CD4-positive, alpha-beta memory T cell (primary cell): ENCODE results near the gene KRTAP10-1. TPM values are rescaled to one million over a fixed set of nuclear protein-coding genes. Genes with fewer than 3 reads are reported as not detected.

Source experiments
- CTCF ChIA-PET: fragments of 350-600 bp; sonication (Branson Sonifier 250); formaldehyde crosslinking; loops from one replicate; lab custom pipeline; 2021; ENCODE audit warnings: inconsistent platforms; ENCODE audit not compliant: partially characterized antibody; lab: Charles Lee
- POLR2A ChIA-PET: fragments of 350-600 bp; sonication (Branson Sonifier 250); formaldehyde crosslinking; loops from one replicate; lab custom pipeline; 2021; ENCODE audit not compliant: partially characterized antibody; lab: Charles Lee
- DNase-seq, 5 donors: peaks; one replicate each; pipeline versions ENCODE4 v3.0.0 to v3.0.0-alpha.2; 2020 to 2022; ENCODE audit warnings: mixed read lengths in 1 of 5
- H3K27ac ChIP-seq: one replicate; pipeline ENCODE4 v1.7.0; 2013; ENCODE audit warnings: low read depth, low read length
- H3K27me3 ChIP-seq: 2 replicates; pipeline ENCODE4 v1.7.0; 2013; ENCODE audit warnings: mild to moderate bottlenecking, low read length, moderate library complexity; ENCODE audit not compliant: insufficient read depth
- H3K36me3 ChIP-seq: 2 replicates; pipeline ENCODE4 v1.7.0; 2013; ENCODE audit warnings: mild to moderate bottlenecking, low read length, moderate library complexity; ENCODE audit not compliant: insufficient read depth
- H3K4me1 ChIP-seq: 2 replicates; pipeline ENCODE4 v1.7.0; 2013; ENCODE audit warnings: mild to moderate bottlenecking, low read length, moderate library complexity; ENCODE audit not compliant: insufficient read depth
- H3K4me3 ChIP-seq, 2 donors: one replicate each; pipeline ENCODE4 v1.7.0; 2013; ENCODE audit warnings: low read length in 2 of 2, mild to moderate bottlenecking in 1 of 2
- H3K9me3 ChIP-seq, 2 donors: one replicate each; pipeline ENCODE4 v1.7.0; 2013; ENCODE audit warnings: low read length in 2 of 2, control low read depth in 1 of 2; ENCODE audit not compliant: control insufficient read depth in 1 of 2
- H3K27ac Mint-ChIP-seq, 7 donors: one replicate each; pipeline ENCODE4 v1.8.0; 2020 to 2021; ENCODE audit warnings: mixed read lengths in 7 of 7, mild to moderate bottlenecking in 6 of 7, inconsistent platforms in 3 of 7, moderate library complexity in 3 of 7
- H3K27me3 Mint-ChIP-seq, 2 donors: one replicate each; pipeline ENCODE4 v1.8.0; 2020 to 2021; ENCODE audit warnings: mixed read lengths in 2 of 2
- H3K36me3 Mint-ChIP-seq, 2 donors: one replicate each; pipeline ENCODE4 v1.8.0; 2020 to 2021; ENCODE audit warnings: mixed read lengths in 2 of 2, inconsistent platforms in 1 of 2, mild to moderate bottlenecking in 1 of 2
- H3K4me1 Mint-ChIP-seq, 4 donors: one replicate each; pipeline ENCODE4 v1.8.0; 2020 to 2021; ENCODE audit warnings: mixed read lengths in 4 of 4, mild to moderate bottlenecking in 1 of 4
- H3K4me3 Mint-ChIP-seq, 8 donors: one replicate each; pipeline ENCODE4 v1.8.0; 2020 to 2021; ENCODE audit warnings: mixed read lengths in 8 of 8, mild to moderate bottlenecking in 7 of 8, moderate library complexity in 6 of 8, inconsistent platforms in 3 of 8
- H3K9me3 Mint-ChIP-seq, 8 donors: one replicate each; pipeline ENCODE4 v1.8.0; 2020 to 2021; ENCODE audit warnings: mixed read lengths in 8 of 8, mild to moderate bottlenecking in 5 of 8, inconsistent platforms in 3 of 8, moderate library complexity in 1 of 8
- intact Hi-C: fragments of 100-400 bp; cut with micrococcal nuclease; formaldehyde crosslinking; loops from one replicate; pipeline ENCODE4 v1.15.1; 2023
- polyA plus RNA-seq, 2 donors: library from polyadenylated mRNA; unstranded; fragments of 300-500 nt; fragmentation: Illumina TruSeq; gene quantifications; one replicate each; pipeline ENCODE4 v1.2.3, GENCODE V29; 2021
- total RNA-seq, 2 experiments: library from RNA; stranded (reverse); gene quantifications; one replicate each; pipeline ENCODE4 v1.2.3, GENCODE V29; 2021

Gene KRTAP10-1
- total and polyA plus RNA-seq, 4 experiments from 2014 or later: not detected

- Mint-ChIP-seq H3K4me1 (peaks cover 0 to 3% (median under 1%) of the 10 kb centered on the region in 4 donors), H3K9me3 (peaks cover 0 to 14% (median 6%) of the 10 kb centered on the region in 8 donors), H3K36me3 (peaks cover 0 to 8% of the 10 kb centered on the region in 2 donors), H3K27ac (peak overlapping the region in 1 of 7 donors; percentile 35), H3K27me3 (peaks cover 5 to 9% of the 10 kb centered on the region in 2 donors), H3K4me3 (no peak overlapping the region)
- H3K4me1 ChIP-seq: no peaks in the 10 kb centered on the region
- H3K27ac ChIP-seq: no peak overlapping the region
- ChIA-PET CTCF (interaction anchor here (1.6 kb wide), 1 partner anchor 202 kb away, joined by 4 read pairs; no protein-coding TSS in a partner anchor), POLR2A (interaction anchor here (0.9 kb wide), 1 partner anchor 117 kb away, joined by 7 read pairs; the partner anchor contains the start of gene KRTAP12-3)
- DNase-seq: no peak
- no peaks in the 10 kb centered on the region for H3K36me3 ChIP-seq
- H3K9me3 ChIP-seq: no peaks in the 10 kb centered on the region
- intact Hi-C loops: loop anchor here (10.0 kb wide), 1 partner anchor 74 kb away; the partner anchor contains the start of gene KRTAP10-8
- no peak overlapping the region for H3K4me3 ChIP-seq
- H3K27me3 ChIP-seq: no peaks in the 10 kb centered on the region
These were observed 820 bp upstream of the KRTAP10-1 start for GRCh38 chr21:44540741-44541288.

GRCh38 chr21:44539046-44539445, 949 bp downstream of the KRTAP10-1 start:
- no peaks in the 10 kb centered on the region for H3K9me3 ChIP-seq
- no peak for DNase-seq
- H3K27ac ChIP-seq: no peak overlapping the region
- Mint-ChIP-seq H3K4me1 (peaks cover 0 to 1% (median under 1%) of the 10 kb centered on the region in 4 donors), H3K9me3 (peaks cover 0 to 2% (median 0%) of the 10 kb centered on the region in 8 donors), H3K36me3 (peaks cover 0 to 3% of the 10 kb centered on the region in 2 donors), H3K27ac (no peak overlapping the region), H3K4me3 (no peak overlapping the region), H3K27me3 (peaks cover 5 to 9% of the 10 kb centered on the region in 2 donors)
- CTCF ChIA-PET: interaction anchor here (1.0 kb wide), 1 partner anchor 28 kb away, joined by 3 read pairs; no protein-coding TSS in a partner anchor
- no peaks in the 10 kb centered on the region for H3K4me1 ChIP-seq
- POLR2A ChIA-PET: interaction anchor here (1.2 kb wide), 1 partner anchor 172 kb away, joined by 4 read pairs; the partner anchor contains the start of gene TSPEAR
- intact Hi-C loops: no loop called here
- H3K27me3 ChIP-seq: no peaks in the 10 kb centered on the region
- H3K36me3 ChIP-seq: no peaks in the 10 kb centered on the region
- H3K4me3 ChIP-seq: no peak overlapping the region

- H3K27ac ChIP-seq: no peak overlapping the region
- peaks cover 0 to 1% (median under 1%) of the 10 kb centered on the region in 4 donors for H3K4me1 Mint-ChIP-seq
These were observed 1.8 kb downstream of the KRTAP10-1 start for GRCh38 chr21:44537930-44538911.

GRCh38 chr21:44535963-44536362, 4.0 kb downstream of the KRTAP10-1 start:
- ChIA-PET CTCF (interaction anchor here (1.1 to 2.3 kb wide), 2 partner anchors 12 to 83 kb away, joined by 3 to 7 read pairs; no protein-coding TSS in a partner anchor), POLR2A (no interaction called here)
- Mint-ChIP-seq H3K4me3 (no peak overlapping the region), H3K4me1 (peaks cover 0 to 1% (median under 1%) of the 10 kb centered on the region in 4 donors), H3K27me3 (peaks cover 5 to 9% of the 10 kb centered on the region in 2 donors), H3K9me3 (peaks cover 0 to 2% (median 0%) of the 10 kb centered on the region in 8 donors), H3K27ac (no peak overlapping the region), H3K36me3 (peaks cover 0 to 3% of the 10 kb centered on the region in 2 donors)
- no peak for DNase-seq
- intact Hi-C loops: no loop called here
- H3K36me3 ChIP-seq: no peaks in the 10 kb centered on the region
- no peaks in the 10 kb centered on the region for H3K27me3 ChIP-seq
- no peaks in the 10 kb centered on the region for H3K9me3 ChIP-seq
- H3K27ac ChIP-seq: no peak overlapping the region
- no peaks in the 10 kb centered on the region for H3K4me1 ChIP-seq
- no peak overlapping the region for H3K4me3 ChIP-seq

More at GRCh38 chr21:44537930-44538911, 1.8 kb downstream of the KRTAP10-1 start:
- no peak overlapping the region for H3K4me3 ChIP-seq
- H3K27me3 ChIP-seq: no peaks in the 10 kb centered on the region
- no peak overlapping the region for H3K27ac Mint-ChIP-seq
- H3K9me3 Mint-ChIP-seq: peaks cover 0 to 2% (median 0%) of the 10 kb centered on the region in 8 donors
- no peaks in the 10 kb centered on the region for H3K36me3 ChIP-seq
- no peak for DNase-seq
- intact Hi-C loops: no loop called here
- H3K4me3 Mint-ChIP-seq: no peak overlapping the region
- H3K9me3 ChIP-seq: no peaks in the 10 kb centered on the region
- peaks cover 5 to 9% of the 10 kb centered on the region in 2 donors for H3K27me3 Mint-ChIP-seq
- POLR2A ChIA-PET: no interaction called here
- H3K4me1 ChIP-seq: no peaks in the 10 kb centered on the region
- CTCF ChIA-PET: no interaction called here
- peaks cover 0 to 3% of the 10 kb centered on the region in 2 donors for H3K36me3 Mint-ChIP-seq

GRCh38 chr21:44534688-44535087, 5.3 kb downstream of the KRTAP10-1 start:
- POLR2A ChIA-PET: no interaction called here
- no peaks in the 10 kb centered on the region for H3K36me3 ChIP-seq
- CTCF ChIA-PET: no interaction called here
- intact Hi-C loops: no loop called here
- Mint-ChIP-seq H3K4me3 (no peak overlapping the region), H3K9me3 (peaks cover 0 to 2% (median 0%) of the 10 kb centered on the region in 8 donors), H3K4me1 (peaks cover 0 to 5% (median under 1%) of the 10 kb centered on the region in 4 donors), H3K36me3 (peaks cover 0 to 3% of the 10 kb centered on the region in 2 donors), H3K27ac (no peak overlapping the region), H3K27me3 (peaks cover 5 to 7% of the 10 kb centered on the region in 2 donors)
- H3K9me3 ChIP-seq: no peaks in the 10 kb centered on the region
- no peaks in the 10 kb centered on the region for H3K4me1 ChIP-seq
- no peaks in the 10 kb centered on the region for H3K27me3 ChIP-seq
- no peak overlapping the region for H3K27ac ChIP-seq
- DNase-seq: no peak
- no peak overlapping the region for H3K4me3 ChIP-seq

- no peak overlapping the region for H3K27ac Mint-ChIP-seq
- ChIA-PET POLR2A (no interaction called here), CTCF (no interaction called here)
- no peaks in the 10 kb centered on the region for H3K4me1 ChIP-seq
- intact Hi-C loops: no loop called here
- no peak overlapping the region for H3K4me3 Mint-ChIP-seq
- no peak overlapping the region for H3K4me3 ChIP-seq
- no peak overlapping the region for H3K27ac ChIP-seq
- no peaks in the 10 kb centered on the region for H3K36me3 ChIP-seq
- DNase-seq: no peak
- H3K9me3 Mint-ChIP-seq: no peaks in the 10 kb centered on the region
- H3K9me3 ChIP-seq: no peaks in the 10 kb centered on the region
- H3K36me3 Mint-ChIP-seq: no peaks in the 10 kb centered on the region
- peaks cover 5 to 7% of the 10 kb centered on the region in 2 donors for H3K27me3 Mint-ChIP-seq
- no peaks in the 10 kb centered on the region for H3K27me3 ChIP-seq
- H3K4me1 Mint-ChIP-seq: peaks cover 0 to 5% (median under 1%) of the 10 kb centered on the region in 4 donors
These were observed 5.9 kb downstream of the KRTAP10-1 start for GRCh38 chr21:44533891-44534627.
